ENCODE data around the gene FN3KRP. TPM values are rescaled to one million over a fixed set of nuclear protein-coding genes. Genes with fewer than 3 reads are reported as not detected.

The FN3KRP gene
- total and polyA plus RNA-seq, 10 of the 15 experiments (the other 5 are each of a cell fraction or from before 2014, with no cell fraction given), result 1.8 to 50.5 (median 26.5) TPM

DNA sequence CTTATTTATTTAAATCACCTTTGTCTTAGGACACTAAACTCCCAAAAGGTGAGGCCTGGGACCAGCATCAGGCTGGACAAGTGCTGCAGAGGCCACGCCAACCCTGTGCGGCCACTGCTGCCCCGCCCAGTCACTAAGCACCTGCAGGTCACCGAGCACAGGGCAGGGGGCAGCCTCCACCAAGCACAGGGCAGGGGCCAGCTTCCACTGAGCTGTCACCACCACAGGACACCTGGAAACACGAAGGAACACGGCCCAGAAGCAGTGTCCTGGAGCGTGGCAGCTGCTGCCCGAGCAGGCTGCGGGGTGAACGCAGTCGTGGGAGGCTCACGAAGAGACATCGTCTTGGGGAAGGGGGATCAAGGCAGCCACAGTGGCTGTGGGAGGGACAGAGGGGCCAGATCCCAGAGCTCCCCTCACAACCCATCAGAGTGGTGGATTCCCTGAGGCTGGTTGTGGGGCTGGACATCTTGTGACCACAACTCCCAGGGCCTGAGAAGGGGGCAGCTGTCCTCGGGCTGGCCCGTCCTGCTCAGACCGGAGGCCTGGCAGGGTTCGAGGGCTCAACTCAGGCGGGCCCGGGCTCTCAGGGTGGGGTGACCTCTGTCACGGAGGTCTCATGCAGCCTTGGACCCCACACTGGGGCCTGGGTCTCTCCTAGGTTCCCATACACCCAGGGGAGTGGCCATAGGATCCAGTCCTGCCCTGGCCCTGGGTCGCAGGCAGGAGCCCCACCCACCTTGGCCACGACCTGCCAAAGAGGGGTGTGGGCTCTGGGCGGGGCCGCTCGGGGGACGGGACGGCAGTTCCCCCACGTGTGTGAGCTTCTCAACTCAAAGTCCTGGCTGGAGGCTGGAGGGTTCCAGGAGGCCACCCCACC lies 36.7 kb upstream of the FN3KRP start:
- ATAC-seq (no peak), DNase-seq (ENCODE audit: low read depth, low spot score) (no peak), FAIRE-seq (no peak)
- no peaks in the 10 kb centered on the region for H3K79me2 ChIP-seq (ENCODE audit: control insufficient read depth, insufficient read depth, low read length)
- ChIA-PET CTCF (no interaction called here), RAD21 (ENCODE audit: unreplicated experiment) (no interaction called here), SMC1A (ENCODE audit: uncharacterized antibody, unreplicated experiment) (no interaction called here), POLR2A (no interaction called here)
- intact Hi-C loops (cut with micrococcal nuclease; ENCODE audit: unreplicated experiment), result no loop called here
- no TSS peak for BruUV-seq (replicated peaks)
- WGBS (ENCODE audit: insufficient coverage, insufficient replicate concordance, low lambda C conversion rate, missing lambda C conversion rate), result 74% methylated on average over 27 of the region's 28 CpGs
- H3K27me3 ChIP-seq (replicated peaks in 1 of 2; ENCODE audit: control insufficient read depth in 2 of 2, insufficient read depth in 2 of 2, low read length in 1 of 2), result no peaks in the 10 kb centered on the region
- H4K20me1 ChIP-seq (ENCODE audit: control insufficient read depth, insufficient read depth), result no peaks in the 10 kb centered on the region
- no peak overlapping the region for H3K4me2 ChIP-seq (ENCODE audit: control insufficient read depth, insufficient read depth)
- H3K4me1 ChIP-seq (ENCODE audit: control insufficient read depth, insufficient read depth, low read length), result no peaks in the 10 kb centered on the region
- H3K4me3 ChIP-seq, result no peak overlapping the region
- no peaks in the 10 kb centered on the region for H3K36me3 ChIP-seq (ENCODE audit: control insufficient read depth in 2 of 2, insufficient read depth in 2 of 2, low read length in 1 of 2)
- no peaks in the 10 kb centered on the region for H3K9me3 ChIP-seq (replicated peaks; ENCODE audit: control insufficient read depth, insufficient read depth, low read length)
- in situ Hi-C loops (cut with MboI), result no loop called here
- H3K9ac ChIP-seq (ENCODE audit: control insufficient read depth, insufficient read depth, low read length), result no peak overlapping the region
- no peak overlapping the region for H3K27ac ChIP-seq (ENCODE audit: control insufficient read depth, insufficient read depth)
- H2AFZ ChIP-seq (ENCODE audit: control insufficient read depth, low read depth, low read length), result no peak overlapping the region
- TF ChIP-seq, protein P1, sequence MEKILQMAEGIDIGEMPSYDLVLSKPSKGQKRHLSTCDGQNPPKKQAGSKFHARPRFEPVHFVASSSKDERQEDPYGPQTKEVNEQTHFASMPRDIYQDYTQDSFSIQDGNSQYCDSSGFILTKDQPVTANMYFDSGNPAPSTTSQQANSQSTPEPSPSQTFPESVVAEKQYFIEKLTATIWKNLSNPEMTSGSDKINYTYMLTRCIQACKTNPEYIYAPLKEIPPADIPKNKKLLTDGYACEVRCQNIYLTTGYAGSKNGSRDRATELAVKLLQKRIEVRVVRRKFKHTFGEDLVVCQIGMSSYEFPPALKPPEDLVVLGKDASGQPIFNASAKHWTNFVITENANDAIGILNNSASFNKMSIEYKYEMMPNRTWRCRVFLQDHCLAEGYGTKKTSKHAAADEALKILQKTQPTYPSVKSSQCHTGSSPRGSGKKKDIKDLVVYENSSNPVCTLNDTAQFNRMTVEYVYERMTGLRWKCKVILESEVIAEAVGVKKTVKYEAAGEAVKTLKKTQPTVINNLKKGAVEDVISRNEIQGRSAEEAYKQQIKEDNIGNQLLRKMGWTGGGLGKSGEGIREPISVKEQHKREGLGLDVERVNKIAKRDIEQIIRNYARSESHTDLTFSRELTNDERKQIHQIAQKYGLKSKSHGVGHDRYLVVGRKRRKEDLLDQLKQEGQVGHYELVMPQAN (conservative IDR thresholded peaks at IDR 0.05), result no peak
- TF ChIP-seq MXI1 (IDR thresholded peaks at IDR 0.05; ENCODE audit: low read depth, low read length), result no peak
- TF ChIP-seq, protein P2, sequence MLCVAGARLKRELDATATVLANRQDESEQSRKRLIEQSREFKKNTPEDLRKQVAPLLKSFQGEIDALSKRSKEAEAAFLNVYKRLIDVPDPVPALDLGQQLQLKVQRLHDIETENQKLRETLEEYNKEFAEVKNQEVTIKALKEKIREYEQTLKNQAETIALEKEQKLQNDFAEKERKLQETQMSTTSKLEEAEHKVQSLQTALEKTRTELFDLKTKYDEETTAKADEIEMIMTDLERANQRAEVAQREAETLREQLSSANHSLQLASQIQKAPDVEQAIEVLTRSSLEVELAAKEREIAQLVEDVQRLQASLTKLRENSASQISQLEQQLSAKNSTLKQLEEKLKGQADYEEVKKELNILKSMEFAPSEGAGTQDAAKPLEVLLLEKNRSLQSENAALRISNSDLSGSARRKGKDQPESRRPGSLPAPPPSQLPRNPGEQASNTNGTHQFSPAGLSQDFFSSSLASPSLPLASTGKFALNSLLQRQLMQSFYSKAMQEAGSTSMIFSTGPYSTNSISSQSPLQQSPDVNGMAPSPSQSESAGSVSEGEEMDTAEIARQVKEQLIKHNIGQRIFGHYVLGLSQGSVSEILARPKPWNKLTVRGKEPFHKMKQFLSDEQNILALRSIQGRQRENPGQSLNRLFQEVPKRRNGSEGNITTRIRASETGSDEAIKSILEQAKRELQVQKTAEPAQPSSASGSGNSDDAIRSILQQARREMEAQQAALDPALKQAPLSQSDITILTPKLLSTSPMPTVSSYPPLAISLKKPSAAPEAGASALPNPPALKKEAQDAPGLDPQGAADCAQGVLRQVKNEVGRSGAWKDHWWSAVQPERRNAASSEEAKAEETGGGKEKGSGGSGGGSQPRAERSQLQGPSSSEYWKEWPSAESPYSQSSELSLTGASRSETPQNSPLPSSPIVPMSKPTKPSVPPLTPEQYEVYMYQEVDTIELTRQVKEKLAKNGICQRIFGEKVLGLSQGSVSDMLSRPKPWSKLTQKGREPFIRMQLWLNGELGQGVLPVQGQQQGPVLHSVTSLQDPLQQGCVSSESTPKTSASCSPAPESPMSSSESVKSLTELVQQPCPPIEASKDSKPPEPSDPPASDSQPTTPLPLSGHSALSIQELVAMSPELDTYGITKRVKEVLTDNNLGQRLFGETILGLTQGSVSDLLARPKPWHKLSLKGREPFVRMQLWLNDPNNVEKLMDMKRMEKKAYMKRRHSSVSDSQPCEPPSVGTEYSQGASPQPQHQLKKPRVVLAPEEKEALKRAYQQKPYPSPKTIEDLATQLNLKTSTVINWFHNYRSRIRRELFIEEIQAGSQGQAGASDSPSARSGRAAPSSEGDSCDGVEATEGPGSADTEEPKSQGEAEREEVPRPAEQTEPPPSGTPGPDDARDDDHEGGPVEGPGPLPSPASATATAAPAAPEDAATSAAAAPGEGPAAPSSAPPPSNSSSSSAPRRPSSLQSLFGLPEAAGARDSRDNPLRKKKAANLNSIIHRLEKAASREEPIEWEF (IDR thresholded peaks at IDR 0.05; ENCODE audit: insufficient replicate concordance, low read depth, low read length), result no peak
- TF ChIP-seq SRF (IDR thresholded peaks at IDR 0.05; ENCODE audit: low read depth in 2 of 2, low read length in 2 of 2), result no peak
- TF ChIP-seq IRF4 (IDR thresholded peaks at IDR 0.05; ENCODE audit: low read depth, low read length), result no peak
- TF ChIP-seq, protein P3, sequence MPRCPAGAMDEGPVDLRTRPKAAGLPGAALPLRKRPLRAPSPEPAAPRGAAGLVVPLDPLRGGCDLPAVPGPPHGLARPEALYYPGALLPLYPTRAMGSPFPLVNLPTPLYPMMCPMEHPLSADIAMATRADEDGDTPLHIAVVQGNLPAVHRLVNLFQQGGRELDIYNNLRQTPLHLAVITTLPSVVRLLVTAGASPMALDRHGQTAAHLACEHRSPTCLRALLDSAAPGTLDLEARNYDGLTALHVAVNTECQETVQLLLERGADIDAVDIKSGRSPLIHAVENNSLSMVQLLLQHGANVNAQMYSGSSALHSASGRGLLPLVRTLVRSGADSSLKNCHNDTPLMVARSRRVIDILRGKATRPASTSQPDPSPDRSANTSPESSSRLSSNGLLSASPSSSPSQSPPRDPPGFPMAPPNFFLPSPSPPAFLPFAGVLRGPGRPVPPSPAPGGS (IDR thresholded peaks at IDR 0.05; ENCODE audit: borderline replicate concordance, insufficient read depth, low read depth, low read length, poor library complexity, severe bottlenecking), result no peak
- no peak for TF ChIP-seq PML (IDR thresholded peaks at IDR 0.05; ENCODE audit: low read length)
- no peak for TF ChIP-seq WRNIP1 (IDR thresholded peaks at IDR 0.05; ENCODE audit: borderline replicate concordance, low read depth, low read length)
- TF ChIP-seq GABPA (IDR thresholded peaks at IDR 0.05; ENCODE audit: low read depth), result no peak
- TF ChIP-seq REST (IDR thresholded peaks at IDR 0.05; ENCODE audit: low read depth, low read length), result no peak

Measured in GM12878 (cell line).